ES-I3 (cell line): ENCODE results near the gene GSTO2.

Source experiments
- H3K36me3 ChIP-seq: 2 replicates; pipeline ENCODE4 v1.6.1; 2013; ENCODE audit warnings: mild to moderate bottlenecking, low read length, control low read depth, moderate library complexity; ENCODE audit not compliant: insufficient read depth
- H3K4me1 ChIP-seq: 2 replicates; pipeline ENCODE4 v1.6.1; 2013; ENCODE audit warnings: mild to moderate bottlenecking, control low read depth, low read length; ENCODE audit not compliant: insufficient read depth
- H3K9ac ChIP-seq: 2 replicates; pipeline ENCODE4 v1.6.1; 2013; ENCODE audit warnings: low read depth, mild to moderate bottlenecking, low read length, moderate library complexity
- H3K9me3 ChIP-seq: 2 replicates; pipeline ENCODE4 v1.6.1; 2013; ENCODE audit warnings: mild to moderate bottlenecking, low read length, moderate library complexity; ENCODE audit not compliant: control insufficient read depth, insufficient read depth

GSTO2 gene

GRCh38 chr10:104316321-104317099 is 47.5 kb downstream of the GSTO2 start:
- H3K36me3 ChIP-seq, result peaks cover 7% of the 10 kb centered on the region
- H3K9me3 ChIP-seq, result no peaks in the 10 kb centered on the region
- no peak overlapping the region for H3K9ac ChIP-seq
- H3K4me1 ChIP-seq, result peaks cover 27% of the 10 kb centered on the region

GRCh38 chr10:104317269-104317710 is 48.3 kb downstream of the GSTO2 start:
- Histone ChIP-seq H3K36me3 (peaks cover 7% of the 10 kb centered on the region), H3K9me3 (no peaks in the 10 kb centered on the region), H3K9ac (no peak overlapping the region), H3K4me1 (peaks cover 35% of the 10 kb centered on the region)

- no peak overlapping the region for H3K9ac ChIP-seq
- peaks cover 38% of the 10 kb centered on the region for H3K4me1 ChIP-seq
- H3K36me3 ChIP-seq, result peaks cover 7% of the 10 kb centered on the region
- H3K9me3 ChIP-seq, result no peaks in the 10 kb centered on the region
These were observed 48.8 kb downstream of the GSTO2 start for GRCh38 chr10:104317726-104318299.

- Histone ChIP-seq H3K9me3 (no peaks in the 10 kb centered on the region), H3K36me3 (peaks cover 7% of the 10 kb centered on the region), H3K9ac (no peak overlapping the region), H3K4me1 (peaks cover 43% of the 10 kb centered on the region)
These were observed 49.3 kb downstream of the GSTO2 start for GRCh38 chr10:104318326-104318725.

- peaks cover 6% of the 10 kb centered on the region for H3K36me3 ChIP-seq
- no peak overlapping the region for H3K9ac ChIP-seq
- peaks cover 47% of the 10 kb centered on the region for H3K4me1 ChIP-seq
- H3K9me3 ChIP-seq, result no peaks in the 10 kb centered on the region
These were observed 50.1 kb downstream of the GSTO2 start for GRCh38 chr10:104318810-104319741.

- H3K9ac ChIP-seq, result no peak overlapping the region
- no peaks in the 10 kb centered on the region for H3K36me3 ChIP-seq
- H3K9me3 ChIP-seq, result no peaks in the 10 kb centered on the region
- H3K4me1 ChIP-seq, result peaks cover 47% of the 10 kb centered on the region
These were observed 52.2 kb downstream of the GSTO2 start for GRCh38 chr10:104321226-104321625.

- H3K9me3 ChIP-seq, result no peaks in the 10 kb centered on the region
- H3K9ac ChIP-seq, result no peak overlapping the region
- no peaks in the 10 kb centered on the region for H3K36me3 ChIP-seq
- H3K4me1 ChIP-seq, result peaks cover 48% of the 10 kb centered on the region
These were observed 52.9 kb downstream of the GSTO2 start for GRCh38 chr10:104321725-104322415.

- H3K9me3 ChIP-seq, result no peaks in the 10 kb centered on the region
- H3K36me3 ChIP-seq, result no peaks in the 10 kb centered on the region
- no peak overlapping the region for H3K9ac ChIP-seq
- H3K4me1 ChIP-seq, result peaks cover 48% of the 10 kb centered on the region
These were observed 53.4 kb downstream of the GSTO2 start for GRCh38 chr10:104322416-104322782.

GRCh38 chr10:104323085-104323484 is 54.1 kb downstream of the GSTO2 start:
- Histone ChIP-seq H3K9me3 (no peaks in the 10 kb centered on the region), H3K36me3 (no peaks in the 10 kb centered on the region), H3K9ac (no peak overlapping the region), H3K4me1 (peaks cover 48% of the 10 kb centered on the region)

GRCh38 chr10:104323760-104324201 is 54.8 kb downstream of the GSTO2 start:
- peaks cover 49% of the 10 kb centered on the region for H3K4me1 ChIP-seq
- no peaks in the 10 kb centered on the region for H3K36me3 ChIP-seq
- H3K9me3 ChIP-seq, result no peaks in the 10 kb centered on the region
- H3K9ac ChIP-seq, result no peak overlapping the region

GRCh38 chr10:104324221-104324686 is 55.3 kb downstream of the GSTO2 start:
- Histone ChIP-seq H3K9ac (no peak overlapping the region), H3K36me3 (no peaks in the 10 kb centered on the region), H3K4me1 (peaks cover 53% of the 10 kb centered on the region), H3K9me3 (no peaks in the 10 kb centered on the region)

GRCh38 chr10:104324931-104325330 is 55.9 kb downstream of the GSTO2 start:
- Histone ChIP-seq H3K9ac (no peak overlapping the region), H3K36me3 (no peaks in the 10 kb centered on the region), H3K9me3 (no peaks in the 10 kb centered on the region), H3K4me1 (peaks cover 53% of the 10 kb centered on the region)

GRCh38 chr10:104325436-104326435 is 56.8 kb downstream of the GSTO2 start:
- H3K4me1 ChIP-seq, result peaks cover 59% of the 10 kb centered on the region
- no peak overlapping the region for H3K9ac ChIP-seq
- H3K36me3 ChIP-seq, result no peaks in the 10 kb centered on the region
- H3K9me3 ChIP-seq, result no peaks in the 10 kb centered on the region
